NCI-H1048 (cell line): ENCODE measurements around the gene JAM3.

Experiments used
- DNase-seq: peaks from one replicate; lab custom pipeline; 2025; lab: John Stamatoyannopoulos, UW

Gene JAM3

GRCh38 chr11:134039726-134040385 lies 29.0 kb upstream of the JAM3 start:
- no peak for DNase-seq

GRCh38 chr11:134040386-134041302 lies 28.2 kb upstream of the JAM3 start:
- no peak for DNase-seq

GRCh38 chr11:134041349-134041748 lies 27.5 kb upstream of the JAM3 start:
- no peak for DNase-seq

- DNase-seq, result no peak
These were observed 26.8 kb upstream of the JAM3 start for GRCh38 chr11:134041791-134042696.

- DNase-seq, result no peak
These were observed 25.0 kb upstream of the JAM3 start for GRCh38 chr11:134043821-134044420.

GRCh38 chr11:134044514-134045284 lies 24.2 kb upstream of the JAM3 start:
- no peak for DNase-seq

- no peak for DNase-seq
These were observed 22.9 kb upstream of the JAM3 start for GRCh38 chr11:134045799-134046635.

GRCh38 chr11:134046681-134047449 lies 22.0 kb upstream of the JAM3 start:
- no peak for DNase-seq

- DNase-seq, result no peak
These were observed 21.3 kb upstream of the JAM3 start for GRCh38 chr11:134047586-134047999.

- no peak for DNase-seq
These were observed 20.8 kb upstream of the JAM3 start for GRCh38 chr11:134048028-134048427.

- no peak for DNase-seq
These were observed 19.6 kb upstream of the JAM3 start for GRCh38 chr11:134049303-134049702.

GRCh38 chr11:134050541-134051383 lies 18.1 kb upstream of the JAM3 start:
- DNase-seq, result peak; percentile 60

- DNase-seq, result no peak
These were observed 16.4 kb upstream of the JAM3 start for GRCh38 chr11:134052395-134052987.

- no peak for DNase-seq
These were observed 15.6 kb upstream of the JAM3 start for GRCh38 chr11:134052988-134053945.

- DNase-seq, result no peak
These were observed 13.8 kb upstream of the JAM3 start for GRCh38 chr11:134055029-134055428.

- no peak for DNase-seq
These were observed 8.6 kb upstream of the JAM3 start for GRCh38 chr11:134060316-134060715.
